Erythroblast (primary cell): ENCODE results near the gene DGKD.

ENCODE experiments used
- GATA1 ChIP-seq: IDR thresholded peaks from 2 replicates; pipeline ENCODE4 v1.6.1; 2011; ENCODE audit warnings: low read depth, mild to moderate bottlenecking, control low read depth, low read length, moderate library complexity
- POLR2A ChIP-seq: IDR thresholded peaks from 2 replicates; pipeline ENCODE4 v1.6.1; 2011; ENCODE audit warnings: mild to moderate bottlenecking, low read length

DNA sequence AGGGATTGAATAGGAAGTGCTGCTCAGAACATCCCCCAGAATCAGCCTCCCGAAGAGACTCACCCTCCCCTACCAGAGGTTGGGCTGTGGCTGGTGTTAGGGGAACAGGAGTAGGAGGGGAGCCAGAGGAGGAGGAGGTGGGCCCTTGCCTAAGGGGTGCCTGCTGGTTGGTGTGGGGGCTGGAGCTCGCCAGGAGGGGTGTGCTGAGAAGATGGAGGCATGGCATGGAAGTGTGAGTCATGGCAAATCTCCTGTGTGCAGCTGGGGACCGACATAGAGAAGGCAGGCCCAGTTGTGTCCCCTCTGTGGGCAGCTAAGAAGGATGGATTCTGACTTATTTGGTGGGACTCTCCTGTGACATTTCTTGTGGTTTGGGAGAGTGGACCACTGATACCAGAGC, 73.7 kb downstream of the DGKD start:
- TF ChIP-seq POLR2A (no peak), GATA1 (no peak)
